GM12864 (cell line): Measurements from ENCODE around the gene LDLRAD4.

Experiments
- DNase-seq: peaks from one replicate; pipeline ENCODE4 v3.0.0-alpha.2; 2011; ENCODE audit warnings: low read depth
- H3K4me3 ChIP-seq: 2 replicates; pipeline ENCODE4 v1.5.1; 2011; ENCODE audit warnings: mild to moderate bottlenecking, low read depth, low read length, control low read depth
- TF ChIP-seq, protein P1 (sequence below): IDR thresholded peaks from 2 replicates; pipeline ENCODE4 v1.5.1; 2011; ENCODE audit warnings: low read depth, mild to moderate bottlenecking, moderate library complexity, low read length, control low read depth, inconsistent platforms; ENCODE audit errors: missing control alignments

Gene LDLRAD4

DNA sequence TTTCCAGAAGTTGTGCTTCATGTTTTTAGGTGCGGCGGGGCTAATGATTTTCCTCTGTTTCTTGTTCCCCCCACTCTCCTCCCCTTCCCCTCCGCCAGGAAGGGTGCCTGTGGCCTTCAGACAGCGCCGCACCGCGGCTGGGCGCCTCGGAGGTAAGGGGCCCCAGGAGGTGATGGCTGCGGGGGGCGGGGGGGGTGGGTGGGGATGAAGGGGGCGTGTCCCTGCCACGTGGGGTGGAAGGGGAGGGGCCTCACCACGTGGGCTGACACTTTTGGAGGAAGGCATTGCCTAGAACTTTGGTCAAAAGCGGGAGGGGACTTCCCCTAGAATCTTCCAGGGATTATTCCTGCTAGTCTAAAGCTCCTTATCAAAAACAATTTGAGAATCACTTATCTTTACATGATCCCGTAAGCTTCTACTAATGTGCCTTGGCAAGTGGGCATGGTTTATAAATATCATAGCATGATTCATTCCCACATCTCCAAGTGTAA, 424.7 kb downstream of the LDLRAD4 start:
- no peak for DNase-seq
- H3K4me3 ChIP-seq: no peak overlapping the region
- TF ChIP-seq, protein P1, sequence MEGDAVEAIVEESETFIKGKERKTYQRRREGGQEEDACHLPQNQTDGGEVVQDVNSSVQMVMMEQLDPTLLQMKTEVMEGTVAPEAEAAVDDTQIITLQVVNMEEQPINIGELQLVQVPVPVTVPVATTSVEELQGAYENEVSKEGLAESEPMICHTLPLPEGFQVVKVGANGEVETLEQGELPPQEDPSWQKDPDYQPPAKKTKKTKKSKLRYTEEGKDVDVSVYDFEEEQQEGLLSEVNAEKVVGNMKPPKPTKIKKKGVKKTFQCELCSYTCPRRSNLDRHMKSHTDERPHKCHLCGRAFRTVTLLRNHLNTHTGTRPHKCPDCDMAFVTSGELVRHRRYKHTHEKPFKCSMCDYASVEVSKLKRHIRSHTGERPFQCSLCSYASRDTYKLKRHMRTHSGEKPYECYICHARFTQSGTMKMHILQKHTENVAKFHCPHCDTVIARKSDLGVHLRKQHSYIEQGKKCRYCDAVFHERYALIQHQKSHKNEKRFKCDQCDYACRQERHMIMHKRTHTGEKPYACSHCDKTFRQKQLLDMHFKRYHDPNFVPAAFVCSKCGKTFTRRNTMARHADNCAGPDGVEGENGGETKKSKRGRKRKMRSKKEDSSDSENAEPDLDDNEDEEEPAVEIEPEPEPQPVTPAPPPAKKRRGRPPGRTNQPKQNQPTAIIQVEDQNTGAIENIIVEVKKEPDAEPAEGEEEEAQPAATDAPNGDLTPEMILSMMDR: no peak

DNA sequence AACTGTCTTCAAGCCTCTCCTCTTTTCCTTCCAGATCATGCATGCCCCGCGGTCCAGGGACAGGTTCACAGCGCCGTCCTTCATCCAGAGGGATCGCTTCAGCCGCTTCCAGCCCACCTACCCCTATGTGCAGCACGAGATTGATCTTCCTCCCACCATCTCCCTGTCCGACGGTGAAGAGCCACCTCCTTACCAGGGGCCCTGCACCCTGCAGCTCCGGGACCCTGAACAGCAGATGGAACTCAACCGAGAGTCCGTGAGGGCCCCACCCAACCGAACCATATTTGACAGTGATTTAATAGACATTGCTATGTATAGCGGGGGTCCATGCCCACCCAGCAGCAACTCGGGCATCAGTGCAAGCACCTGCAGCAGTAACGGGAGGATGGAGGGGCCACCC, 426.5 kb downstream of the LDLRAD4 start:
- TF ChIP-seq, protein P1: no peak
- no peak overlapping the region for H3K4me3 ChIP-seq

DNA sequence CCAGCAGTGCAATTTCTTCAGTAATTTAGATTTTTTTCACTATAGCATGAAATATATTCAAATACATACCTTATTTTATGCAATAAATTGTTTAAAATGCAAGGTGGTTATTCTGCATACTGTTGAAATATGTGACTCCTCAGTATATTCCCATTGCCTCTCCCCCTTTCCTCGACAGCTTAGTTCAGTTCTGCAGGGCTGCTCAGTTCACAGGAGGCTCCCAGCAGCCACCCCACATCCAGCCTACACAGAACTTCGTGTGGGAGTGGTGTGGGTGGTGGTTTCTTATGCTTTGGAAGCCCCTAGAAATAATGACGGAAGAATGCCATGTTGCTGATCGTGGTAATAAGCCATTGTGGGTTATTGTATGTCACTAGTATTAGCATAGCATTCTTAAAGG, 428.1 kb downstream of the LDLRAD4 start:
- TF ChIP-seq, protein P1: no peak

More for the DNA sequence above, 426.5 kb downstream of the LDLRAD4 start:
- no peak for DNase-seq

DNA sequence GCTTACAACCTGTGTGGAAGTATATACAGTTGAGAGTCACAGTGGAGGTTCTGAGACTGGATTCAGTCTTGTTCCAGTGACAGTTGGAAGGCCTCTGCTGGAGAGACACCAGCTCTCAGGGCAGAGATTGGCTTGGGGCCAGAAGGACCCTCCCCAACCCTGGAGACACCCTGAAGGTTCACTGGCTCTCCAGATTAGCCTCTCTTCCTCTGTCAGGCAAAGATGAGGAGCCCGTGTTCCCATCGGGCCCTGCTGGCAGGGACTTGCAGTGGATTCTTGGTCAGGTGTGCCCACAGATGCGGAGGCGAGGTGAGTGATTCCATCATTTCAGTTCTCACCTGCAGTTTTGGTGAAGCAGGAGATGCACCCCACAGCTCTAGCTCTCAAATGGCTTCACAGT, 429.2 kb downstream of the LDLRAD4 start:
- TF ChIP-seq, protein P1: no peak
- H3K4me3 ChIP-seq: no peak overlapping the region
- DNase-seq: no peak

More for the DNA sequence above, 428.1 kb downstream of the LDLRAD4 start:
- H3K4me3 ChIP-seq: no peak overlapping the region
- no peak for DNase-seq

DNA sequence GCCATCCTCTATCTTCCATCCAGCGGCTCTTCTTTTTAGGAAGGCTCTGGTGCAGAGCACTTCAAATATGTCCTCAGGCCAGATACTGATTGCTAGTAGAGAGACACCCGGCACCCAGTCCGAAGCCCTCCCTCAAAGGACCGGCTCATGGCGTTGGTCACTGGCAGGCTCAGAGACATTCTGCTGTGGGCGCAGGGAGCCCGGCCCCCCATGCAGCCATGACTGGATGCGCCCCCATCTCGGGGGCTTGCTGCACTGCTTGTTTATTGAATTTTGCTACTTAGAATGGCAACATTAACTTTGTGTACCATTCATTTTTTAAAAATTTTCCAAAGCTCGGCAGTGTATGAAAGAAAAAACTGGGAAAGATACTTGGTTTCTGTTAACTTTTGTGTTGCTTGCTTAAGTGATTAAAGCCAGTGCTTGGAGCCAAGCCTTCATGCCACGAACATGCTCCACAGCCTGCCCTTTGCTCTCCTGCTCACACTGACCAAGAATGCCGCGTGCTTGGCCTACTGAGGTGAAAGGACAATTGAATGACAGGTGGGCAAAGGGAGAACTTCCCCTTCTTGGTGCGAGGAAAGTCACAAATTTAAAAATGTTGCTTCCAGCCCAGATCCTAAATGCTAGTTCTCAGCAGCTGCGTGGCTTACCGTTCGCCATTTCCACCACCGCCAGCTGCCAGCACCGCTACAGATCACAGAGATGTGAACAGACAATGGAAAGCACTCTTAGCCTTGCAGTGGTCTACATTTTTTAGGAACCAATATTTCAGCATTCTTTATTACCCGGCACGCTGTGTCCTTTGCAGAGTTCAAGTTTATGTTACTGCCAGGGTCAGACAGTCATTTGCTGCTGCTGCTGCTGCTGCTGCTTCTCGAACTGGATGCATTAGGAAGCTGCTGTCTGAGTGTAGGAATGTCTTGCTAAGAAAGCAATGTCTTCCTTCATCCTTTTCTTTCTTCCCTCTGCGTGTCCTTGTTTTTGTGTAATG, 431.1 kb downstream of the LDLRAD4 start:
- TF ChIP-seq, protein P1: no peak
- no peak for DNase-seq
- H3K4me3 ChIP-seq: no peak overlapping the region

DNA sequence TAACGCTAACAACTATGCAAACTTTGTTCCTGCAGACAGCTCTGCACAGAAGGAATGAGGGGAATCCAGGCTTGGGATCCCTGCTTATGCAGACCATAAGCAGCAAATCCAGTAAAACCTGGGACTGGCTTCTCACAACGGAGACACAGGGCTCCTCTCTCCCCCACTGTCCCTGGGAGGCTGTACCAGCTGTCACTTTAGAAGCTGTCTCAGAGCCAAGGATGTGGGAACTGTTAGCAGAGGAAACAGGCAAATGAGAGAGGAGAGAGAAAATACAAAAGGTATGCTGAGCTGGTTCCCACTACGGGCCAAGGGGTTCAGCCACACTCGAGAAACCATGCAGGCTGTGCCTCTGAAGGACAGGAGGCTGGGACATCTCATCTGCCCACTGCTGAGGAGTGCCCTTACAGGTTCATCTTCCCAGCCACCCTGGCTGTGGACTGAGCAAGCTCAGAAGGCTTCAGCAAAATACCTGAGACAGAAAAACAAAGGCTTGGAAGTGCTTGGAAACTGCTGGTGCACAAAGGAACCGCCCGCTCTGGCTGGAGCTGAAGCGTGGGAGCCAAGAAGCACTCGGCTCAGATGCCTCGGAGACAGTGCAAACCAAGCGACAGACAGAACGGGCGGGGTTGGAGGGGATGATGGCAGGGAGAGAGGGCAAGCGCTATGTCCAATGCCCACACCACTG, 435.3 kb downstream of the LDLRAD4 start:
- H3K4me3 ChIP-seq: no peak overlapping the region
- no peak for DNase-seq
- TF ChIP-seq, protein P1: no peak
